K562 (cell line): ENCODE data around the gene ATXN1. TPM values are rescaled to one million over a fixed set of nuclear protein-coding genes. Genes with fewer than 3 reads are reported as not detected.

ENCODE experiments used
- ATAC-seq: fragments of 200-7000 bp; cut with Tn5 transposase; 3 replicates; pipeline ENCODE4 v1.9.1; 2020; ENCODE audit warnings: moderate library complexity
- BruUV-seq: library from RNA; stranded (reverse); fragments of 400-500 nt; replicated peaks from 2 replicates; lab custom pipeline; 2021; lab: Mats Ljungman, UMichigan
- CTCF ChIA-PET: fragments of 300-600 bp; formaldehyde crosslinking; extraction: SDS; loops from one replicate; lab custom pipeline; 2021; ENCODE audit warnings: low intra/inter-chr PET ratio; lab: Yijun Ruan, JAX
- POLR2A ChIA-PET: fragments of 300-600, 350-650 bp; sonication (Branson Sonifier 250); formaldehyde crosslinking; extraction: SDS; loops from one replicate; lab custom pipeline; 2021; ENCODE audit warnings: antibody characterized with exemption, inconsistent platforms; lab: Yijun Ruan, JAX
- DNase-seq, 4 experiments: peaks; one replicate each; pipeline versions ENCODE4 v3.0.0 to v3.0.0-alpha.2; 2011 to 2018; ENCODE audit warnings: low spot score in 3 of 4, mixed read lengths in 3 of 4; ENCODE audit errors: extremely low read depth in 1 of 4
- FAIRE-seq: peaks from 2 replicates; lab custom pipeline; 2011; peaks lifted over from hg19 to GRCh38; lab: Jason Lieb, UNC
- H2AFZ ChIP-seq: 2 replicates; pipeline ENCODE4 v1.6.0; 2011; ENCODE audit warnings: low read depth, low read length, control low read depth, inconsistent platforms
- H3K27ac ChIP-seq: fragments of 200-600 bp; 3 replicates; pipeline ENCODE4 v1.8.0; 2011; ENCODE audit warnings: low read depth, mild to moderate bottlenecking, control low read depth, inconsistent platforms, low read length, moderate library complexity, mixed read lengths; ENCODE audit errors: extremely low read depth
- H3K27me3 ChIP-seq, 2 experiments: fragments of 300-600 bp in 1 of 2; 2 replicates in 1 of 2; 3 replicates in 1 of 2; pipeline versions ENCODE4 v1.6.0 to v1.8.0; 2011; ENCODE audit warnings: inconsistent platforms in 2 of 2, low read length in 2 of 2, mild to moderate bottlenecking in 1 of 2, mixed read lengths in 1 of 2, moderate library complexity in 1 of 2; ENCODE audit not compliant: control insufficient read depth in 2 of 2, insufficient read depth in 2 of 2
- H3K36me3 ChIP-seq: fragments of 300-600 bp; 3 replicates; pipeline ENCODE4 v1.8.0; 2011; ENCODE audit warnings: mild to moderate bottlenecking, low read length, inconsistent platforms; ENCODE audit not compliant: control insufficient read depth, insufficient read depth
- H3K4me1 ChIP-seq, 2 experiments: fragments of 200-600 bp in 1 of 2; replicated peaks in 1 of 2; 2 replicates in 1 of 2; 3 replicates in 1 of 2; pipeline versions ENCODE4 v1.5.1 to v1.8.0; 2011; ENCODE audit warnings: inconsistent platforms in 2 of 2, low read length in 2 of 2, mild to moderate bottlenecking in 1 of 2, mixed read lengths in 1 of 2, moderate library complexity in 1 of 2; ENCODE audit not compliant: control insufficient read depth in 2 of 2, insufficient read depth in 2 of 2
- H3K4me2 ChIP-seq: 2 replicates; pipeline ENCODE4 v1.6.1; 2011; ENCODE audit warnings: low read length, control low read depth, inconsistent platforms, mixed read lengths; ENCODE audit not compliant: insufficient read depth
- H3K4me3 ChIP-seq: fragments of 200-600 bp; sonication (generic), shearing (Covaris generic); 2 replicates; pipeline ENCODE4 v1.5.1; 2016; ENCODE audit warnings: control low read depth, inconsistent platforms
- H3K79me2 ChIP-seq: fragments of 200-600 bp; 3 replicates; pipeline ENCODE4 v1.8.0; 2011; ENCODE audit warnings: low read length, inconsistent platforms; ENCODE audit not compliant: control insufficient read depth, insufficient read depth
- H3K9ac ChIP-seq, 2 experiments: 2 replicates each; pipeline versions ENCODE4 v1.6.0 to v1.6.1; 2011; ENCODE audit warnings: low read depth in 2 of 2, low read length in 2 of 2, control low read depth in 1 of 2, inconsistent platforms in 1 of 2, mild to moderate bottlenecking in 1 of 2, mixed read lengths in 1 of 2; ENCODE audit not compliant: insufficient read depth in 1 of 2
- H3K9me1 ChIP-seq: one replicate; pipeline ENCODE4 v1.6.0; 2011; ENCODE audit warnings: inconsistent platforms, mild to moderate bottlenecking, low read length, moderate library complexity; ENCODE audit not compliant: control insufficient read depth, insufficient read depth
- H3K9me3 ChIP-seq: replicated peaks from 2 replicates; pipeline ENCODE4 v1.5.1; 2011; ENCODE audit warnings: low read depth, low read length, inconsistent platforms; ENCODE audit not compliant: control insufficient read depth, insufficient read depth
- H4K20me1 ChIP-seq: replicated peaks from 2 replicates; pipeline ENCODE4 v1.6.1; 2011; ENCODE audit warnings: low read length, inconsistent platforms, mixed read lengths; ENCODE audit not compliant: control insufficient read depth, insufficient read depth
- BHLHE40 ChIP-seq: IDR thresholded peaks from 2 replicates; pipeline ENCODE4 v1.6.1; 2011; ENCODE audit warnings: low read length, improper control_type of control experiment
- CHD2 ChIP-seq: IDR thresholded peaks from 2 replicates; pipeline ENCODE4 v1.6.1; 2011; ENCODE audit warnings: low read depth, low read length
- DPF2 ChIP-seq: fragments of 450-650 bp; IDR thresholded peaks from 2 replicates; pipeline ENCODE4 v1.6.1; 2016
- GTF2E2 ChIP-seq: fragments of 200-800 bp; sonication (Bioruptor generic); IDR thresholded peaks from 2 replicates; pipeline ENCODE4 v1.6.1; 2016; ENCODE audit warnings: missing genetic modification characterization, missing compliant biosample characterization
- NFATC3 ChIP-seq: fragments of 450-650 bp; IDR thresholded peaks from 2 replicates; pipeline ENCODE4 v1.6.1; 2017; ENCODE audit warnings: mild to moderate bottlenecking
- ZNF561 ChIP-seq: fragments of 450-650 bp; formaldehyde crosslinking; conservative IDR thresholded peaks from 2 replicates; pipeline ENCODE4 v1.4.0; 2020; ENCODE audit warnings: mild to moderate bottlenecking, moderate library complexity
- WGBS: fragments of 100-300 bp; shearing (Covaris generic); methylation state at CpG from one replicate; pipeline ENCODE4 v1.1.6; 2016; ENCODE audit warnings: low coverage, mixed read lengths; ENCODE audit not compliant: insufficient coverage; ENCODE audit errors: missing lambda C conversion rate; 5-methylcytosine and 5-hydroxymethylcytosine counted together
- in situ Hi-C: fragments of 300-500 bp; cut with MboI; formaldehyde crosslinking; loops from 4 replicates; pipeline ENCODE4 v1.15.0; 2018; ENCODE audit warnings: inconsistent platforms, mixed read lengths
- intact Hi-C: fragments of 100-400 bp; cut with micrococcal nuclease; formaldehyde crosslinking; loops from 2 replicates; pipeline ENCODE4 v1.14.2; 2022
- polyA plus RNA-seq, 8 experiments: library from polyadenylated mRNA; depleted of rRNA in 4 of 8; stranded (reverse) in 5 of 8; unstranded in 3 of 8; fragments of >200 nt; fragmentation: Nextera tagmentation in 2 of 8; fragmentation: Illumina TruSeq in 1 of 8; extraction: Ambion mirVana in 2 of 8; extraction: Trizol in 1 of 8; gene quantifications; 2 replicates each; pipeline versions ENCODE4 v1.2.1 to v1.2.3, GENCODE V29; 2011 to 2014; ENCODE audit warnings: inconsistent platforms in 1 of 8, missing spikeins in 1 of 8
- total RNA-seq, 7 experiments: library from RNA; depleted of rRNA in 6 of 7; stranded (reverse); fragments of >200 nt in 6 of 7; fragmentation: Illumina TruSeq in 2 of 7; extraction: Trizol in 2 of 7; gene quantifications; 2 replicates each; pipeline versions ENCODE4 v1.2.1 to v1.2.3, GENCODE V29; 2011 to 2021; ENCODE audit warnings: low replicate concordance in 1 of 7
- TF ChIP-seq, protein P1 (sequence below): sonication (generic); formaldehyde crosslinking; IDR thresholded peaks from 2 replicates; pipeline ENCODE4 v1.8.0; 2022; ENCODE audit warnings: mild to moderate bottlenecking, low read depth, missing genetic modification reagents
- TF ChIP-seq, protein P2 (sequence below): fragments of 250-450 bp; sonication (Bioruptor Pico); IDR thresholded peaks from 2 replicates; pipeline ENCODE4 v1.8.0; 2022; ENCODE audit warnings: inconsistent platforms, mild to moderate bottlenecking, moderate library complexity, borderline replicate concordance
- TF ChIP-seq, protein P3 (sequence below): fragments of 250-450 bp; sonication (Bioruptor Pico); IDR thresholded peaks from 2 replicates; pipeline ENCODE4 v1.8.0; 2021; ENCODE audit warnings: mild to moderate bottlenecking, moderate library complexity
- TF ChIP-seq, protein P4 (sequence below): fragments of 450-650 bp; IDR thresholded peaks from 2 replicates; pipeline ENCODE4 v1.6.1; 2017; ENCODE audit warnings: antibody characterized with exemption, mild to moderate bottlenecking
- TF ChIP-seq, protein P5 (sequence below): fragments of 250-450 bp; sonication (Bioruptor Pico); IDR thresholded peaks from 2 replicates; pipeline ENCODE4 v1.5.0; 2022; ENCODE audit warnings: mild to moderate bottlenecking

ATXN1 gene
- total and polyA plus RNA-seq, 9 of the 15 experiments (the other 6 are each of a cell fraction or from before 2014, with no cell fraction given) = under 0.01 to 1.2 (median 0.58) TPM

DNA sequence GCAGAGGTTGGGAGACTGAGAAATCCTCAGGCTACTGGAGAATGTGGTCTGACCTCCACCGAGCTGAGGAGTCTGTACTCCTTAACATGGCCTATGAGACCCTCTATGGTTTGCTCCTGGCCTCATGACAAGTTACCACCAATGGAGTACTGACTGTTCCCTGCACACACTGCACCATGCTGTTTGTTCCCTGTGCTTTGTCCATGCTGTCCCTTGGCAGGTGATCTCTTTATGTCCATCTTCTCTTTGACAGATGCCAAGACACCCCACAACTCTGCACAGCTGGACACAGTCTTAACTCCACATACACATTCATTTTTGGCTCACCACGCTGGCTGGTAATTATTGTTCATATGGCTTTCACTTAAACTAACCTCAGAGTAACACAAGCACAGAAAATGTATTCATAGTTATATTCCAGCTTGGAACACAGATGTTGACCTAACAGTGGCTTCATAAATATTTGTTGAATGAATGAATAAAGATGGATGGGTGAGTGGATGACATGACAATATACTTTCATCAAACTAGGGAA is 258.0 kb downstream of the ATXN1 start:
- CTCF ChIA-PET = no interaction called here
- POLR2A ChIA-PET = interaction anchor here (0.6 kb wide), 1 partner anchor 403 kb away, joined by 3 read pairs; no protein-coding TSS in a partner anchor
- no peak for FAIRE-seq
- TF ChIP-seq BHLHE40 = no peak
- no peak for TF ChIP-seq NFATC3
- TF ChIP-seq, protein P1, sequence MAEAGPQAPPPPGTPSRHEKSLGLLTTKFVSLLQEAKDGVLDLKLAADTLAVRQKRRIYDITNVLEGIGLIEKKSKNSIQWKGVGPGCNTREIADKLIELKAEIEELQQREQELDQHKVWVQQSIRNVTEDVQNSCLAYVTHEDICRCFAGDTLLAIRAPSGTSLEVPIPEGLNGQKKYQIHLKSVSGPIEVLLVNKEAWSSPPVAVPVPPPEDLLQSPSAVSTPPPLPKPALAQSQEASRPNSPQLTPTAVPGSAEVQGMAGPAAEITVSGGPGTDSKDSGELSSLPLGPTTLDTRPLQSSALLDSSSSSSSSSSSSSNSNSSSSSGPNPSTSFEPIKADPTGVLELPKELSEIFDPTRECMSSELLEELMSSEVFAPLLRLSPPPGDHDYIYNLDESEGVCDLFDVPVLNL = no peak
- TF ChIP-seq, protein P2, sequence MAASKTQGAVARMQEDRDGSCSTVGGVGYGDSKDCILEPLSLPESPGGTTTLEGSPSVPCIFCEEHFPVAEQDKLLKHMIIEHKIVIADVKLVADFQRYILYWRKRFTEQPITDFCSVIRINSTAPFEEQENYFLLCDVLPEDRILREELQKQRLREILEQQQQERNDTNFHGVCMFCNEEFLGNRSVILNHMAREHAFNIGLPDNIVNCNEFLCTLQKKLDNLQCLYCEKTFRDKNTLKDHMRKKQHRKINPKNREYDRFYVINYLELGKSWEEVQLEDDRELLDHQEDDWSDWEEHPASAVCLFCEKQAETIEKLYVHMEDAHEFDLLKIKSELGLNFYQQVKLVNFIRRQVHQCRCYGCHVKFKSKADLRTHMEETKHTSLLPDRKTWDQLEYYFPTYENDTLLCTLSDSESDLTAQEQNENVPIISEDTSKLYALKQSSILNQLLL (CRISPR knock-in tag) = no peak
- TF ChIP-seq GTF2E2 (tag) = no peak
- TF ChIP-seq DPF2 = no peak
- TF ChIP-seq, protein P3, sequence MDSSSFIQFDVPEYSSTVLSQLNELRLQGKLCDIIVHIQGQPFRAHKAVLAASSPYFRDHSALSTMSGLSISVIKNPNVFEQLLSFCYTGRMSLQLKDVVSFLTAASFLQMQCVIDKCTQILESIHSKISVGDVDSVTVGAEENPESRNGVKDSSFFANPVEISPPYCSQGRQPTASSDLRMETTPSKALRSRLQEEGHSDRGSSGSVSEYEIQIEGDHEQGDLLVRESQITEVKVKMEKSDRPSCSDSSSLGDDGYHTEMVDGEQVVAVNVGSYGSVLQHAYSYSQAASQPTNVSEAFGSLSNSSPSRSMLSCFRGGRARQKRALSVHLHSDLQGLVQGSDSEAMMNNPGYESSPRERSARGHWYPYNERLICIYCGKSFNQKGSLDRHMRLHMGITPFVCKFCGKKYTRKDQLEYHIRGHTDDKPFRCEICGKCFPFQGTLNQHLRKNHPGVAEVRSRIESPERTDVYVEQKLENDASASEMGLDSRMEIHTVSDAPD (CRISPR knock-in tag) = no peak
- TF ChIP-seq ZNF561 (CRISPR knock-in tag) = no peak
- TF ChIP-seq, protein P4, sequence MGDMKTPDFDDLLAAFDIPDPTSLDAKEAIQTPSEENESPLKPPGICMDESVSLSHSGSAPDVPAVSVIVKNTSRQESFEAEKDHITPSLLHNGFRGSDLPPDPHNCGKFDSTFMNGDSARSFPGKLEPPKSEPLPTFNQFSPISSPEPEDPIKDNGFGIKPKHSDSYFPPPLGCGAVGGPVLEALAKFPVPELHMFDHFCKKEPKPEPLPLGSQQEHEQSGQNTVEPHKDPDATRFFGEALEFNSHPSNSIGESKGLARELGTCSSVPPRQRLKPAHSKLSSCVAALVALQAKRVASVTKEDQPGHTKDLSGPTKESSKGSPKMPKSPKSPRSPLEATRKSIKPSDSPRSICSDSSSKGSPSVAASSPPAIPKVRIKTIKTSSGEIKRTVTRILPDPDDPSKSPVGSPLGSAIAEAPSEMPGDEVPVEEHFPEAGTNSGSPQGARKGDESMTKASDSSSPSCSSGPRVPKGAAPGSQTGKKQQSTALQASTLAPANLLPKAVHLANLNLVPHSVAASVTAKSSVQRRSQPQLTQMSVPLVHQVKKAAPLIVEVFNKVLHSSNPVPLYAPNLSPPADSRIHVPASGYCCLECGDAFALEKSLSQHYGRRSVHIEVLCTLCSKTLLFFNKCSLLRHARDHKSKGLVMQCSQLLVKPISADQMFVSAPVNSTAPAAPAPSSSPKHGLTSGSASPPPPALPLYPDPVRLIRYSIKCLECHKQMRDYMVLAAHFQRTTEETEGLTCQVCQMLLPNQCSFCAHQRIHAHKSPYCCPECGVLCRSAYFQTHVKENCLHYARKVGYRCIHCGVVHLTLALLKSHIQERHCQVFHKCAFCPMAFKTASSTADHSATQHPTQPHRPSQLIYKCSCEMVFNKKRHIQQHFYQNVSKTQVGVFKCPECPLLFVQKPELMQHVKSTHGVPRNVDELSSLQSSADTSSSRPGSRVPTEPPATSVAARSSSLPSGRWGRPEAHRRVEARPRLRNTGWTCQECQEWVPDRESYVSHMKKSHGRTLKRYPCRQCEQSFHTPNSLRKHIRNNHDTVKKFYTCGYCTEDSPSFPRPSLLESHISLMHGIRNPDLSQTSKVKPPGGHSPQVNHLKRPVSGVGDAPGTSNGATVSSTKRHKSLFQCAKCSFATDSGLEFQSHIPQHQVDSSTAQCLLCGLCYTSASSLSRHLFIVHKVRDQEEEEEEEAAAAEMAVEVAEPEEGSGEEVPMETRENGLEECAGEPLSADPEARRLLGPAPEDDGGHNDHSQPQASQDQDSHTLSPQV = no peak
- no peak for TF ChIP-seq CHD2
- TF ChIP-seq, protein P5, sequence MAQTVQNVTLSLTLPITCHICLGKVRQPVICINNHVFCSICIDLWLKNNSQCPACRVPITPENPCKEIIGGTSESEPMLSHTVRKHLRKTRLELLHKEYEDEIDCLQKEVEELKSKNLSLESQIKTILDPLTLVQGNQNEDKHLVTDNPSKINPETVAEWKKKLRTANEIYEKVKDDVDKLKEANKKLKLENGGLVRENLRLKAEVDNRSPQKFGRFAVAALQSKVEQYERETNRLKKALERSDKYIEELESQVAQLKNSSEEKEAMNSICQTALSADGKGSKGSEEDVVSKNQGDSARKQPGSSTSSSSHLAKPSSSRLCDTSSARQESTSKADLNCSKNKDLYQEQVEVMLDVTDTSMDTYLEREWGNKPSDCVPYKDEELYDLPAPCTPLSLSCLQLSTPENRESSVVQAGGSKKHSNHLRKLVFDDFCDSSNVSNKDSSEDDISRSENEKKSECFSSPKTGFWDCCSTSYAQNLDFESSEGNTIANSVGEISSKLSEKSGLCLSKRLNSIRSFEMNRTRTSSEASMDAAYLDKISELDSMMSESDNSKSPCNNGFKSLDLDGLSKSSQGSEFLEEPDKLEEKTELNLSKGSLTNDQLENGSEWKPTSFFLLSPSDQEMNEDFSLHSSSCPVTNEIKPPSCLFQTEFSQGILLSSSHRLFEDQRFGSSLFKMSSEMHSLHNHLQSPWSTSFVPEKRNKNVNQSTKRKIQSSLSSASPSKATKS (CRISPR knock-in tag) = no peak

More for the DNA sequence above, 258.0 kb downstream of the ATXN1 start:
- intact Hi-C loops (no loop called here), in situ Hi-C loops (no loop called here)
- no peaks in the 10 kb centered on the region for H4K20me1 ChIP-seq
- H3K4me3 ChIP-seq = no peak overlapping the region
- ATAC-seq (no peak), DNase-seq (no peak)
- no peaks in the 10 kb centered on the region for H3K79me2 ChIP-seq
- H3K36me3 ChIP-seq = no peaks in the 10 kb centered on the region
- H3K9me3 ChIP-seq = no peaks in the 10 kb centered on the region
- H3K4me1 ChIP-seq = no peaks in the 10 kb centered on the region
- WGBS = 2% methylated on average over 2 of the region's 2 CpGs
- no peak overlapping the region for H3K27ac ChIP-seq
- no peak overlapping the region; a peak in 1 of 4 replicates for H3K9ac ChIP-seq
- no TSS peak for BruUV-seq
- H3K4me2 ChIP-seq = no peak overlapping the region
- H3K9me1 ChIP-seq = no peaks in the 10 kb centered on the region
- H3K27me3 ChIP-seq = peaks cover 0 to 11% of the 10 kb centered on the region in 2 experiments; a peak in 1 of 5 replicates
- H2AFZ ChIP-seq = no peak overlapping the region
